IMR-90 (cell line): Measurements from ENCODE around the gene APOBEC3H. TPM values are rescaled to one million over a fixed set of nuclear protein-coding genes. Genes with fewer than 3 reads are reported as not detected.

Experiments
- ATAC-seq: fragments of 200-7000 bp; cut with Tn5 transposase; 2 replicates; pipeline ENCODE4 v1.9.1; 2020; ENCODE audit warnings: low read depth, mild to moderate bottlenecking, moderate library complexity
- BruUV-seq: library from RNA; stranded (reverse); fragments of 400-500 nt; replicated peaks from 2 replicates; lab custom pipeline; 2021; lab: Mats Ljungman, UMichigan
- CTCF ChIA-PET: fragments of 300-600 bp; formaldehyde crosslinking; extraction: SDS; loops from one replicate; lab custom pipeline; 2021; ENCODE audit warnings: antibody characterized with exemption; lab: Yijun Ruan, JAX
- POLR2A ChIA-PET: fragments of 300-600 bp; sonication (Branson Sonifier 250); formaldehyde crosslinking; loops from one replicate; lab custom pipeline; 2022; ENCODE audit warnings: antibody characterized with exemption; ENCODE audit not compliant: unreplicated experiment; lab: Charles Lee
- DNase-seq: peaks from one replicate; pipeline ENCODE4 v3.0.0; 2013
- H2AFZ ChIP-seq: replicated peaks from 2 replicates; pipeline ENCODE3; 2013; ENCODE audit warnings: low read length, mild to moderate bottlenecking; ENCODE audit not compliant: poor library complexity
- H2AK5ac ChIP-seq: 2 replicates; pipeline ENCODE4 v1.6.1; 2013; ENCODE audit warnings: low read depth, low read length, inconsistent platforms
- H2AK9ac ChIP-seq: replicated peaks from 2 replicates; pipeline ENCODE3; 2013; ENCODE audit warnings: mild to moderate bottlenecking, low read depth, low read length, moderate library complexity; ENCODE audit not compliant: poor library complexity
- H2BK120ac ChIP-seq: 2 replicates; pipeline ENCODE4 v1.6.1; 2013; ENCODE audit warnings: low read depth, low read length, inconsistent platforms
- H2BK15ac ChIP-seq: 3 replicates; pipeline ENCODE4 v1.6.1; 2013; ENCODE audit warnings: low read depth, low read length, inconsistent platforms
- H2BK20ac ChIP-seq: 2 replicates; pipeline ENCODE4 v1.6.1; 2013; ENCODE audit warnings: low read depth, mild to moderate bottlenecking, inconsistent platforms, low read length, moderate library complexity
- H2BK5ac ChIP-seq: 2 replicates; pipeline ENCODE4 v1.6.1; 2013; ENCODE audit warnings: mild to moderate bottlenecking, low read depth, low read length, inconsistent platforms; ENCODE audit not compliant: poor library complexity, severe bottlenecking
- H3K14ac ChIP-seq: replicated peaks from 2 replicates; pipeline ENCODE4 v1.6.1; 2013; ENCODE audit warnings: low read depth, low read length, inconsistent platforms
- H3K18ac ChIP-seq: 2 replicates; pipeline ENCODE4 v1.6.1; 2013; ENCODE audit warnings: low read depth, low read length, control low read depth
- H3K23ac ChIP-seq: 2 replicates; pipeline ENCODE4 v1.6.1; 2013; ENCODE audit warnings: low read depth, low read length, inconsistent platforms
- H3K27ac ChIP-seq: 2 replicates; pipeline ENCODE4 v1.5.1; 2013; ENCODE audit warnings: mild to moderate bottlenecking, control low read depth, low read length; ENCODE audit not compliant: insufficient read depth
- H3K27me3 ChIP-seq: 2 replicates; pipeline ENCODE4 v1.6.1; 2013; ENCODE audit warnings: low read length; ENCODE audit not compliant: control insufficient read depth, insufficient read depth
- H3K36me3 ChIP-seq: 2 replicates; pipeline ENCODE4 v1.6.1; 2013; ENCODE audit warnings: low read length, mixed read lengths; ENCODE audit not compliant: control insufficient read depth, insufficient read depth
- H3K4ac ChIP-seq: 2 replicates; pipeline ENCODE4 v1.6.1; 2013; ENCODE audit warnings: low read depth, low read length, inconsistent platforms
- H3K4me1 ChIP-seq: 2 replicates; pipeline ENCODE4 v1.6.1; 2013; ENCODE audit warnings: low read length, mixed read lengths; ENCODE audit not compliant: control insufficient read depth, insufficient read depth
- H3K4me2 ChIP-seq: 2 replicates; pipeline ENCODE4 v1.6.1; 2013; ENCODE audit warnings: low read depth, mild to moderate bottlenecking, control low read depth, low read length, moderate library complexity
- H3K4me3 ChIP-seq: 2 replicates; pipeline ENCODE4 v1.5.1; 2013; ENCODE audit warnings: low read depth, mild to moderate bottlenecking, control low read depth, low read length, moderate library complexity; ENCODE audit not compliant: insufficient read depth
- H3K56ac ChIP-seq: 2 replicates; pipeline ENCODE4 v1.6.1; 2013; ENCODE audit warnings: low read length, inconsistent platforms; ENCODE audit not compliant: insufficient read depth; ENCODE audit errors: extremely low read depth
- H3K79me1 ChIP-seq, 2 experiments: 2 replicates each; pipeline ENCODE4 v1.6.1; 2013; ENCODE audit warnings: low read length in 2 of 2, inconsistent platforms in 1 of 2, low read depth in 1 of 2
- H3K9ac ChIP-seq: 2 replicates; pipeline ENCODE4 v1.6.1; 2013; ENCODE audit warnings: low read depth, low read length, control low read depth
- H3K9me1 ChIP-seq: 2 replicates; pipeline ENCODE4 v1.6.1; 2013; ENCODE audit warnings: low read length, inconsistent platforms; ENCODE audit not compliant: insufficient read depth
- H3K9me3 ChIP-seq: 2 replicates; pipeline ENCODE4 v1.6.1; 2013; ENCODE audit warnings: low read length; ENCODE audit not compliant: control insufficient read depth, insufficient read depth
- H4K20me1 ChIP-seq: 2 replicates; pipeline ENCODE4 v1.6.1; 2013; ENCODE audit warnings: low read length, inconsistent platforms; ENCODE audit not compliant: insufficient read depth
- H4K5ac ChIP-seq: 2 replicates; pipeline ENCODE4 v1.6.1; 2013; ENCODE audit warnings: mild to moderate bottlenecking, low read depth, low read length, control low read depth
- H4K8ac ChIP-seq, 2 experiments: 2 replicates each; pipeline ENCODE4 v1.6.1; 2013; ENCODE audit warnings: low read depth in 2 of 2, low read length in 2 of 2, control low read depth in 1 of 2, inconsistent platforms in 1 of 2
- H4K91ac ChIP-seq: 2 replicates; pipeline ENCODE4 v1.6.1; 2013; ENCODE audit warnings: low read depth, low read length, inconsistent platforms; ENCODE audit not compliant: insufficient read depth
- BHLHE40 ChIP-seq: fragments of 150-350 bp; IDR thresholded peaks from 2 replicates; pipeline ENCODE4 v1.6.1; 2016; ENCODE audit warnings: mild to moderate bottlenecking, low read depth, low read length
- CEBPB ChIP-seq: IDR thresholded peaks from 2 replicates; pipeline ENCODE4 v1.6.1; 2012; ENCODE audit warnings: low read depth, low read length, improper control_type of control experiment
- CHD1 ChIP-seq: IDR thresholded peaks from 2 replicates; pipeline ENCODE4 v1.6.1; 2012; ENCODE audit warnings: low read depth, low read length, improper control_type of control experiment
- FOS ChIP-seq: fragments of 150-350 bp; IDR thresholded peaks from 2 replicates; pipeline ENCODE4 v1.6.1; 2016; ENCODE audit warnings: low read depth, low read length
- MAFK ChIP-seq: IDR thresholded peaks from 2 replicates; pipeline ENCODE4 v1.6.1; 2012; ENCODE audit warnings: low read depth, low read length, improper control_type of control experiment
- MAZ ChIP-seq: IDR thresholded peaks from 2 replicates; pipeline ENCODE4 v1.6.1; 2012; ENCODE audit warnings: low read depth, mild to moderate bottlenecking, low read length, improper control_type of control experiment, moderate library complexity, borderline replicate concordance
- MXI1 ChIP-seq: IDR thresholded peaks from 2 replicates; pipeline ENCODE4 v1.6.1; 2012; ENCODE audit warnings: low read depth, mild to moderate bottlenecking, low read length, moderate library complexity, borderline replicate concordance
- NFE2L2 ChIP-seq: fragments of 150-350 bp; IDR thresholded peaks from 2 replicates; pipeline ENCODE4 v1.6.1; 2016; ENCODE audit warnings: low read depth, mild to moderate bottlenecking, low read length
- RAD21 ChIP-seq: IDR thresholded peaks from 2 replicates; pipeline ENCODE4 v1.6.1; 2012; ENCODE audit warnings: low read length, improper control_type of control experiment
- RFX5 ChIP-seq: IDR thresholded peaks from 2 replicates; pipeline ENCODE4 v1.8.0; 2012; ENCODE audit warnings: low read depth, mild to moderate bottlenecking, low read length, moderate library complexity
- USF2 ChIP-seq: fragments of 150-350 bp; IDR thresholded peaks from 2 replicates; pipeline ENCODE4 v1.6.1; 2017; ENCODE audit warnings: mild to moderate bottlenecking, antibody characterized with exemption, low read length, low read depth
- WGBS, 2 experiments: methylation state at CpG; one replicate each; pipeline versions ENCODE4 v1.1.5 to v1.1.7; 2013; ENCODE audit warnings: missing lambda C conversion rate in 2 of 2; ENCODE audit not compliant: insufficient read length in 1 of 2; ENCODE audit errors: extremely low coverage in 2 of 2; 5-methylcytosine and 5-hydroxymethylcytosine counted together
- dilution Hi-C: fragments of 300-500 bp; cut with HindIII; formaldehyde crosslinking; loops from one replicate; pipeline ENCODE4 v1.14.3; 2018; ENCODE audit warnings: low sequenced_read_pairs; ENCODE audit not compliant: unreplicated experiment
- in situ Hi-C: fragments of 300-500 bp; cut with MboI; formaldehyde crosslinking; loops from 3 replicates; pipeline ENCODE4 v1.14.3; 2019; ENCODE audit warnings: low sequenced_read_pairs, inconsistent platforms, mixed read lengths
- intact Hi-C: fragments of 100-400 bp; cut with micrococcal nuclease; formaldehyde crosslinking; loops from 2 replicates; pipeline ENCODE4 v1.10.0; 2022
- polyA plus RNA-seq, 3 experiments: library from polyadenylated mRNA; depleted of rRNA; stranded (reverse); fragments of >200 nt; gene quantifications; 2 replicates each; pipeline ENCODE4 v1.2.3, GENCODE V29; 2012; ENCODE audit warnings: low replicate concordance in 1 of 3
- total RNA-seq: library from RNA; depleted of rRNA; stranded (reverse); fragments of >200 nt; gene quantifications from 2 replicates; pipeline ENCODE4 v1.2.3, GENCODE V29; 2012

APOBEC3H gene
- total and polyA plus RNA-seq, 2 of the 4 experiments (the other 2 are of a cell fraction), result 0.18 TPM; not detected in 1

GRCh38 chr22:39147335-39148025 is 50.4 kb downstream of the APOBEC3H start:
- Histone ChIP-seq H2AK5ac (no peak overlapping the region), H4K20me1 (no peaks in the 10 kb centered on the region), H3K9ac (no peak overlapping the region), H2BK5ac (no peak overlapping the region), H3K56ac (no peak overlapping the region), H2AFZ (no peak overlapping the region), H3K23ac (no peak overlapping the region), H3K36me3 (0 out of 2 replicates have a peak, but pooled peaks cover 2% of the 10 kb centered on the region), H3K9me1 (no peaks in the 10 kb centered on the region), H3K18ac (no peak overlapping the region), H3K14ac (no peak overlapping the region), H2BK15ac (no peak overlapping the region), H3K4me2 (no peak overlapping the region), H2BK120ac (no peak overlapping the region), H3K27me3 (no peaks in the 10 kb centered on the region), H2AK9ac (no peak overlapping the region), H3K4me3 (no peak overlapping the region), H3K79me1 (peaks cover 0 to 2% of the 10 kb centered on the region in 2 experiments; a peak in 2 of 4 replicates), H2BK20ac (no peak overlapping the region), H3K4ac (no peak overlapping the region), H4K5ac (no peak overlapping the region), H3K27ac (no peak overlapping the region), H3K9me3 (no peaks in the 10 kb centered on the region), H4K91ac (no peak overlapping the region), H3K4me1 (peaks cover 10% of the 10 kb centered on the region), H4K8ac (no peak overlapping the region)
- no TSS peak for BruUV-seq
- no peak for ATAC-seq
- DNase-seq, result no peak
- intact Hi-C loops (no loop called here), in situ Hi-C loops (no loop called here), dilution Hi-C loops (no loop called here)
- TF ChIP-seq RFX5 (no peak), MAFK (no peak), USF2 (no peak), FOS (no peak), MAZ (no peak), MXI1 (no peak), CHD1 (no peak), NFE2L2 (no peak), BHLHE40 (no peak), RAD21 (no peak), CEBPB (no peak)
- CTCF ChIA-PET, result no interaction called here
- WGBS, 2 experiments, result no CpG with 5 or more reads among the region's 5 CpGs
- POLR2A ChIA-PET, result no interaction called here
